ENCODE results near the gene TMED4.
A peak's percentile ranks its signal among the peaks of the same experiment; 100 is the strongest.

TMED4 gene

DNA sequence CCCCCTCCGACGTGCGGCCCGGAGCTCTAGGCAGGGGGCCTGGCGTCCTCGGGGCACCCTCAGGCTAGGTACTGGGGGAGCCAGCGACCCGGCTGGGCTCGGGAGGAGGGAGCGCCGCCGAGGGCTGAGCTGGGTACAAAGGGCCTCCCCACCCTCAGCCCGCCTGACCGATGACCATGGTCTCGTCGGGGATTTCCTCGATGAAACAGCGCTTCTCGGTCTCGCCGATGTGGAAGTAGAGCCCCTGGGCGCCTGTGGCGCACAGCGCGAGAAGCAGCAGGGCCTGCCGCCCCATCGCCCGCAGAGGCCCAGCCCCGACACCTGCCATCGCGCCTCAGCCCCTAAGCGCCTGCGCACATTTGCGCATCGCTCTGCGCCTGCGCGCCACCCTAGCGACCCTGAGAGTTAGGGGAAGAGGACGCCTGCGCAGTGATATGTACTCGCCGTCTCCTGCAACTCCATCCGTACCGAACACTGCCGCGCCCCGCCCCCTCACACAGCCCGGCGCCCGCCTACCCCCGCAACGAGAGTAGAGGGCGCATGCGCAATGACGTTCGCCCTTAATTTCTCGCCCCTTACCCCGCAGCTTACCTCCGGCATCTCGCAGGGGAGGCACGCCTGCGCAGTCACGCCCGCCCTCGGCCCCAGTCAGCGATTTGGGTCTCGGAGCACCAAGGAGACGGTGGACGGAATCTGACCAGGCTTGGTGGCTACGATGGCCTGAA is at the start of gene TMED4:
TSS of gene TMED4 (minus strand) at position 353 of the 725 bp plus-strand sequence. CDS start at position 328, 25 bp downstream.
- H3K4me3 ChIP-seq (ENCODE audit: low read length) = peak within 1 kb of the TSS; percentile 81
- DNase-seq (ENCODE audit: low read depth) = peak; percentile 92
- TF ChIP-seq, protein P1, sequence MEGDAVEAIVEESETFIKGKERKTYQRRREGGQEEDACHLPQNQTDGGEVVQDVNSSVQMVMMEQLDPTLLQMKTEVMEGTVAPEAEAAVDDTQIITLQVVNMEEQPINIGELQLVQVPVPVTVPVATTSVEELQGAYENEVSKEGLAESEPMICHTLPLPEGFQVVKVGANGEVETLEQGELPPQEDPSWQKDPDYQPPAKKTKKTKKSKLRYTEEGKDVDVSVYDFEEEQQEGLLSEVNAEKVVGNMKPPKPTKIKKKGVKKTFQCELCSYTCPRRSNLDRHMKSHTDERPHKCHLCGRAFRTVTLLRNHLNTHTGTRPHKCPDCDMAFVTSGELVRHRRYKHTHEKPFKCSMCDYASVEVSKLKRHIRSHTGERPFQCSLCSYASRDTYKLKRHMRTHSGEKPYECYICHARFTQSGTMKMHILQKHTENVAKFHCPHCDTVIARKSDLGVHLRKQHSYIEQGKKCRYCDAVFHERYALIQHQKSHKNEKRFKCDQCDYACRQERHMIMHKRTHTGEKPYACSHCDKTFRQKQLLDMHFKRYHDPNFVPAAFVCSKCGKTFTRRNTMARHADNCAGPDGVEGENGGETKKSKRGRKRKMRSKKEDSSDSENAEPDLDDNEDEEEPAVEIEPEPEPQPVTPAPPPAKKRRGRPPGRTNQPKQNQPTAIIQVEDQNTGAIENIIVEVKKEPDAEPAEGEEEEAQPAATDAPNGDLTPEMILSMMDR (conservative IDR thresholded peaks at IDR 0.05; ENCODE audit: low read depth, low read length) = no peak

DNA sequence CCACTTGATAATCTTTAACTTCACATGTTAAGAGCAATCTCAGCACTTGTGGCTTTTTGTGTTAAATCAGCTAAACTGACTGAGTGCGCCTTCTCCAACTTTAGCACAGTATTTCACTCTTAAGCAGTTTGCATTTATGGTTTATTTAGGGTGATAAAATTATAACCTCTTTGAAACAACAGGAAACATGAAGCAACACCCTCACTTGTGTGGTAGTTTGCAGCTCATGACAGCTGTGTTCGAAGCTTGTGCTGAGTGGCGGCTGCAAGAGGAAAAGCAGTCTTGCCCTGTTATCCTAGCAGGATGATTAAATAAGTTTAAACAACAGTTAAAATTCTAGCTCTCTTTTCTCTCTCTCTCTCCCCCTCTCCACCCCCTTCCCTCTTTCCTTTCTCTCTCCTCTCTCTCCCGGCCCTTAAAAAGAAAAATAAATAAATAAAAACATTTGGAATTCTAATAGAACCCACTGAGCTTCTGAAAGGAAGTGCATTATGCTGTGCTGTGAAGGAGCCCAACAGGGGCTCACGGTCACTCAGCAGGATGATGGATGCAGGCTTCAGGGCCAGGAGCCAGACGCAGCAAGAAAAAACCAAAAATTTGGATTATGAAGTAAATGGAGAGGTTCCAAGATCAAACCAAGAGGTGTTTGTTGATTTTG is 49.6 kb upstream of the TMED4 start:
- DNase-seq (ENCODE audit: low read depth) = no peak
- no peak overlapping the region for H3K4me3 ChIP-seq (ENCODE audit: low read length)
- TF ChIP-seq, protein P1 (conservative IDR thresholded peaks at IDR 0.05; ENCODE audit: low read depth, low read length) = no peak

DNA sequence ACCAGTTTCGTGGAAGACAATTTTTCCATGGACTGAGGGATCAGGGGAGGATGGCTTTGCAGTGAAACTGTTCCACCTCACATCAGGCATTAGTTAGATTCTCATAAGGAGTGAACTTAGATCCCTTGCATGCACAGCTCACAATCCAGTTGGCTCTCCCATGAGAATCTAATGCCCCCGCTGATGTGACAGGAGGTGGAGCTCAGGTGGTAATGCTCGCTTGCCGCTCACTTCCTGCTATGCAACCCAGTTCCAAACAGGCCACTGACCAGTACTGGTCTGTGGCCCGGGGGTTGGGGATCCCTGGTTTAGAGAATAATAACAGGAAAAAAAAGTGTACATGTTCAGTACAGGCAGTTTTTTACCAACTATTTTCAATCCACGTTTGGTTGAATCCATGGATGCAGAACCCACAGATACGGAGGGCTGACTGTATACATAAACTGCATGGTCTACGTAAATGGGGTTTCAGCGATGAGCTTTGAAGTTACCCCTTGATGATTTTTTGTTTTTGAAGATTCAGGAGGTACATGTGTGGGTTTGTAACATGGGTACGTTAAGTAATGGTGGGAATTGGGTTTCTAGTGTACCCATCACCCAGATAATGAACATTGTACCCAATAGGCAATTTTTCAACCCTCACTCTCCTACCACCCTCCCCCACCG is 48.9 kb upstream of the TMED4 start:
- no peak for DNase-seq (ENCODE audit: low read depth)
- H3K4me3 ChIP-seq (ENCODE audit: low read length) = no peak overlapping the region
- TF ChIP-seq, protein P1 (conservative IDR thresholded peaks at IDR 0.05; ENCODE audit: low read depth, low read length) = no peak

DNA sequence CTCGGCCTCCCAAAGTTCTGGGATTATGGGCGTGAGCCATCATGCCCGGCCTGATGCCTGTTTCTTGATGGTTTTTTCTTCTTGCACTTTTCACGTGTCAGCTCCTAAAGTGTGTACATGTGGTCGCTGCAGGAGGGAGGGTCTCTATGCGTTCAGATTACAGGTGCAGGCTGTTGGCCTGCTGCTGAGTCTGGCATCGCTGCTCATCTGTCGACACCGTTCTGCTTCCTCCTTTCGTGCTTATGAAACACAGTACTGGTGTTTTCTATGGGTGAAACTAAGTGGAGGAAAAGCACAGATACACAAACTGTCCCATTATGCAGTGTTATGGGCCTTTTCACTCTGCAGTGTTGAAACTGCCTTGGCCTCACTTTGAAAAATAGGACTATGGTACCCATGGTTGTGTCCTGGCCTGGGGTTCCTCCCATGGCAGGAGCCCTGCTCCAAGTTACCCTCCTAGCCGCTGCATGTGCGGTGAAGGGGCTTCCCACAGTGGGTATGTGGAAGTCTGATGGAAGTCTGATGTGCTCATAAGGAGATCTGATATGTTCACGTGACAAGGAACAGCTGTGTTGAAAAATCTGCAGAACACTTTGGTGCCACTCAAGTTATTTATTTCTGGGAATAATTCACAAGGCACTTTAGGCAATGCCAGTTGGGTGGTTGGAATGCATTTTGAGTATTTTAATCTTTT is 47.9 kb upstream of the TMED4 start:
- no peak for DNase-seq (ENCODE audit: low read depth)
- H3K4me3 ChIP-seq (ENCODE audit: low read length) = no peak overlapping the region
- TF ChIP-seq, protein P1 (conservative IDR thresholded peaks at IDR 0.05; ENCODE audit: low read depth, low read length) = no peak

DNA sequence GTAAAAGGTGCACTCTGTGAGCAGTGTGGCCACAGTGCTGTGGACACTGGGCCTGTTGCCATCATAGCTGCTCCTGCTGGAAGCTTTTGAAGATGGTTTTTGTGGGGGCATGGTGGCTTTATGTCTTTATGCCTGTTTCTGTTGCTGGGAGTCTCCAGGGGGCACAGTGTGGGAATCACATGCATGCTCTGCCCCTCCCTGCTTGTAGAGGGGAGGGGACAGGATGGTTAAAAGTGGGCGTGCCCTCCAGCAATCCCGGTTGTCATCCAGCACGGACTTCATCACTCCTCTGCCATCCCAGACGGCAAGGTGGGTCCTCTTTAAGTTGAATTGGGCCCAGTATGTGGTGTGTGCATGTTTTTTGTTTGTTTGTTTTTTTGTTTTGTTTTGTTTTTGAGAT is 44.6 kb upstream of the TMED4 start:
- DNase-seq (ENCODE audit: low read depth) = no peak
- H3K4me3 ChIP-seq (ENCODE audit: low read length) = no peak overlapping the region
- TF ChIP-seq, protein P1 (conservative IDR thresholded peaks at IDR 0.05; ENCODE audit: low read depth, low read length) = no peak

DNA sequence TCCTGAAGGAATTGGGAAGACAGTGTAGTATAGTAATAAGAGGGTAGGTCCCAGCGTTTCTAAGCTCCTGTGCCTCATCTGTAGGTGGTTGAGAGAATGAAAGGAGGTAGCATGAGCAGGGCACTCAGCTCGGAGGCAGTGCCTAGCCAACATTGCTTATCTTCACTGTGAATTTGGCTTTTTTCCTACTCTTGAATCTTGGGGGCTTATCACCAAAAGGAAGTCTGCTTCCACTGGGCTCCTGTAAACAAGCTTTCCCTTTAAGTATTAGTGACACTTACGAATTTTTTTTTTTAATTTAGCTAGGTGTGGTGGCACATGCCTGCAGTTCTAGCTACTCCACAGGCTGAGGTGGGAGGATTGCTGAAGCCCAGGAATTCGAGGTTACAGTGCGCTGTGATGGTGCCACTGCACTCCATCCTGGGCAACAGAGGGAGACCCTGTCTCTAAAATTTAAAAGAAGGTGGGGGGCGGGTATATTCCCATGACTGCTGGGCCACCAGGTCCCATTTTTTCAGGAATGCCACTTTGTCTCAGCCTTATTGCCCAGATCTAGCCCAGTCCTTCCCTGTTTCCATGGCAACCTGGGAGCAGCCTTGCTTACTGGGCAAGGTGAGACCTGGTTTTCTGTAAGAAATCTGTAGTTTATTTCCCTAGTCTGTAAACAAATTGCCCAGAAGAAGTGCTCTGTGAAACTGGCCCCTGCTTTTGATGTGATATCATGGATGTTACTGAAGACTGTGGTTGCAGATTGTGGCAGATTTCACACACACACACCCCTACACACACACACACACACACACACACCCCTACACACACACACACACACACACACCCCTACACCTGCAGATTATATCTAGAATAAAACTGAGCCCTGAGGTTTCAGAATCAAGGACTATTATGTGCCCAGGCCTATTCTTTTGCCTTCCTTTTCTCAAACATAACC is 43.8 kb upstream of the TMED4 start:
- H3K4me3 ChIP-seq (ENCODE audit: low read length) = no peak overlapping the region
- no peak for DNase-seq (ENCODE audit: low read depth)
- TF ChIP-seq, protein P1 (conservative IDR thresholded peaks at IDR 0.05; ENCODE audit: low read depth, low read length) = no peak
